ENCODE data around the gene HSPE1.
"Not testable (repeated sequence)": the region's sequence is repeated elsewhere in the genome, so short reads cannot be mapped to it uniquely, and the experiment has no call there.

Gene HSPE1

GRCh38 chr2:197547163-197547900 lies 47.2 kb downstream of the HSPE1 start:
- no peak for TF ChIP-seq JUND (IDR thresholded peaks at IDR 0.05; ENCODE audit: low read depth)
- DNase-seq (ENCODE audit: low read depth in 1 of 2, low spot score in 1 of 2): no peak
- in situ Hi-C loops (cut with HindIII; ENCODE audit: low pct_unique_long_range_greater_than_20kb, low sequenced_read_pairs): no loop called here

GRCh38 chr2:197548582-197548981 lies 48.4 kb downstream of the HSPE1 start:
- no peak for DNase-seq (ENCODE audit: low read depth in 1 of 2, low spot score in 1 of 2)
- no peak for TF ChIP-seq JUND (IDR thresholded peaks at IDR 0.05; ENCODE audit: low read depth)
- in situ Hi-C loops (cut with HindIII; ENCODE audit: low pct_unique_long_range_greater_than_20kb, low sequenced_read_pairs): no loop called here

GRCh38 chr2:197551260-197551659 lies 51.1 kb downstream of the HSPE1 start:
- DNase-seq (ENCODE audit: low read depth in 1 of 2, low spot score in 1 of 2); in situ Hi-C loops (cut with HindIII; ENCODE audit: low pct_unique_long_range_greater_than_20kb, low sequenced_read_pairs): not testable (repeated sequence)

Data from T47D (cell line).